ENCODE measurements around the gene LGALS9B. TPM values are rescaled to one million over a fixed set of nuclear protein-coding genes. Genes with fewer than 3 reads are reported as not detected.
"Not testable (repeated sequence)": the region's sequence is repeated elsewhere in the genome, so short reads cannot be mapped to it uniquely, and the experiment has no call there.

LGALS9B gene
- total and polyA plus RNA-seq, 11 donors = 0.32 TPM; not detected in 10

- H3K27me3 ChIP-seq; H3K36me3 ChIP-seq; ATAC-seq; H3K9me3 ChIP-seq; intact Hi-C loops (cut with DNase I); H3K4me1 ChIP-seq; DNase-seq; H3K4me3 ChIP-seq; H3K27ac ChIP-seq: not testable (repeated sequence)
- 63 to 68% methylated on average over 4 of the region's 8 CpGs; no CpG with 5 or more reads in 2 of the 4 donors for WGBS, 4 donors
Measured at GRCh38 chr17:20444581-20445236, 22.6 kb downstream of the LGALS9B start.

GRCh38 chr17:20444173-20444572 is 23.2 kb downstream of the LGALS9B start:
- H3K4me3 ChIP-seq; H3K27me3 ChIP-seq; DNase-seq; H3K36me3 ChIP-seq; intact Hi-C loops (cut with DNase I); H3K4me1 ChIP-seq; H3K9me3 ChIP-seq; ATAC-seq; H3K27ac ChIP-seq: not testable (repeated sequence)
- whole genome bisulfite sequencing, 4 donors = 81 to 91% (median 85%) methylated on average over 7 to 16 of the region's 16 CpGs

DNA sequence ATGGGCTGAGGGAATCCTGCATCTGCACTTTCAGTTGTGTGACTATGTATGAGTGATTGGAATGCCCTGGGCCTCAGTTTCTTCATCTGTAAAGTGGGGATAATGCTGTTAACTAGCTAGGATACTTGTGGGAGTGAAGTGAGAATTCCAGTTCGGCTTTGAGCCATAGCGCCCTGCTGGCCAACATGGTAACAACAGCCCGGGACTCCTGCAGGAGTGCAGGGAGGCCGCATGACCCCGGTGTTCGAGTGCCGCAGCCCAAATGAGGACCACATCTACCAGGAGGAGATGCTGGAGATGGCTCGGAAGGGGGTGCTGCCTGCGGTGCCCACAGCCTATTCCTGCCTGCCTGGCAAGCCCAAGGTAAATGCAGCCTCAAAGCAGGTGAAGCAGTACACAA is 23.7 kb downstream of the LGALS9B start:
- H3K4me1 ChIP-seq; H3K4me3 ChIP-seq; H3K27me3 ChIP-seq; intact Hi-C loops (cut with DNase I); H3K36me3 ChIP-seq; H3K27ac ChIP-seq; H3K9me3 ChIP-seq; ATAC-seq; DNase-seq: not testable (repeated sequence)
- WGBS, 4 donors = 42 to 47% methylated on average over 2 of the region's 9 CpGs; no CpG with 5 or more reads in 2 of the 4 donors

DNA sequence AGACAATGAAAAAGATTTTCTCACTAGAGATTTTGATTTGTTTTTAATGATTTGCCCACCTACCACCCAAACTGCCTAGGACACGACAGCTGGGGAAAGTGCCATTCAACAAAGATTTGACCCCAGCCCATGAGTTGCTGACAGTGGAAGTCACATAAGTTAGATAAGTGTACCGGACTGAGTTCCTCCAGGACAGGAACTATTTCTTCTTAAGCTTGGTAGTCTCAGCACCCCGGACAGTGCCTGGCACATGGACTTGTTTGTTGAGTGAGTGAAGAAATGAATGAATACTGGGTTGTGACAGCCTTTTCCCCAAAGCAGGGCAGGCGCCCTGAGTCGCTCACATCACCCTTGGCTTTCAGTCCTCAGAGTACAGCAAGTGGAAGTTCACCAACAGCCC is 26.7 kb downstream of the LGALS9B start:
- DNase-seq; H3K36me3 ChIP-seq; ATAC-seq; intact Hi-C loops (cut with DNase I); H3K4me3 ChIP-seq; H3K9me3 ChIP-seq; H3K27me3 ChIP-seq; H3K27ac ChIP-seq; H3K4me1 ChIP-seq: not testable (repeated sequence)
- 36 to 43% (median 40%) methylated on average over 1 to 3 of the region's 5 CpGs for WGBS, 4 donors

- H3K4me1 ChIP-seq; H3K9me3 ChIP-seq; H3K4me3 ChIP-seq; ATAC-seq; H3K36me3 ChIP-seq; DNase-seq; intact Hi-C loops (cut with DNase I); H3K27ac ChIP-seq; H3K27me3 ChIP-seq: not testable (repeated sequence)
- WGBS, 4 donors = 88 to 93% (median 93%) methylated on average over 3 of the region's 3 CpGs
Measured at GRCh38 chr17:20435166-20435565, 32.2 kb downstream of the LGALS9B start.

DNA sequence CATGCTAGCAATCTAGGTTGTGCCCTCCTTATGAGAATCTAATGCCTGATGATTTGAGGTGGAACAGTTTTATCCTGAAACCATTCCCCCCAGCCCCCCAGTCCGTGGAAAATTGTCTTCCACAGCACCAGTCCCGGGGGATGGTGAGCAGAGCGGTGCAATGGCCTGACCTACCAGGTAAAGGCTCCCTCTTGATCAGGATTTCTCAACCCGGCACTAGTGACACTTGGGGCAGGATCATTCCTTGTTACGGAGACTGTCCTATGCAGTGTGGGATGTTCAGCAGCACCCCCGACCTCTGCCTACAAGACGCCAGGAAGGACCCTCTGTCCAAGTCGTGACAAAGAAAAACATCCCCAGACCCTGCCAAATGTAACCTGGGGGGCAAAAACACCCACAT is 34.0 kb downstream of the LGALS9B start:
- H3K4me3 ChIP-seq; ATAC-seq; H3K27ac ChIP-seq; DNase-seq; intact Hi-C loops (cut with DNase I); H3K36me3 ChIP-seq; H3K27me3 ChIP-seq; H3K4me1 ChIP-seq; H3K9me3 ChIP-seq: not testable (repeated sequence)
- WGBS, 4 donors = 68 to 89% (median 78%) methylated on average over 3 to 8 of the region's 8 CpGs

DNA sequence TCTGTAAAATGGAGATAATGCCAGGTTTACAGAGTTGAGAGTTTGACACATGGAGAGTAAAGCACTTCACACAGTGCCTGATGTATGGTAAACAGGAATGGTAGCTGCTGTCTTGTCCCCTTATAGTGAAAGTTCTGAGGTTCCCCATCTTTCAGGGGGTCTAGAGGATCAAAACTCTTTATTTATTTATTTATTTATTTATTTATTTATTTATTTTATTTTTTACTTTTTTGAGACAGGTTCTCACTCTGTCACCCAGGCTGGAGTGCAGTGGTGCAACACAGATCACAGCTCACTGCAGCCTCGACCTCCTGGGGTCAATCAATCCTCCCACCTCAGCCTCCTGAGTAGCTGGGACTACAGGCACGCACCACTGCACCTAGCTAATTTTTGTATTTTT is 40.1 kb downstream of the LGALS9B start:
- intact Hi-C loops (cut with DNase I); DNase-seq; ATAC-seq; H3K27me3 ChIP-seq; H3K36me3 ChIP-seq; H3K9me3 ChIP-seq; H3K27ac ChIP-seq; H3K4me3 ChIP-seq; H3K4me1 ChIP-seq: not testable (repeated sequence)
- 79 to 98% (median 87%) methylated on average over 2 of the region's 2 CpGs for WGBS, 4 donors

DNA sequence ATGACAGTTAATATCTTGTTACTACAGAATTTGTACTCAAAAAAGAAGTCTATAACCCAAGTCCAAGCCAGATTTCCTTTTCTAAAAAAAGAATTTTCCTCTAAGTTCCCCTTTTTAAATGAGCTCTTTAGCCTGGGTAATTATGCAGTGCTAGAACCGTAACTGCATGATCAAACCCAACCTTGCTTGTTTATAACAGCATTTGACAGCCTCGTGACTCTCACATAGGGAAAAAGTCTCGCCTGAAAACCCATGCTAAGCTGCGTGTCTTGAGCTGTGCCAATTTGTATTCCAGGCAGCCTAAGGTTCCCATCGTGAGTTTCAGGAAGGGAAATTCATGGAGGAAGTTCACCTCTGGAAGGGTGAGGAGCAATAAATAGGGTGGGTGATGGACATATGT is 44.5 kb downstream of the LGALS9B start:
- ATAC-seq; H3K27ac ChIP-seq; H3K4me1 ChIP-seq; H3K27me3 ChIP-seq; H3K9me3 ChIP-seq; H3K36me3 ChIP-seq; intact Hi-C loops (cut with DNase I); DNase-seq; H3K4me3 ChIP-seq: not testable (repeated sequence)
- 60% methylated on average over 1 of the region's 5 CpGs; no CpG with 5 or more reads in 2 of the 4 donors for WGBS, 4 donors

DNA sequence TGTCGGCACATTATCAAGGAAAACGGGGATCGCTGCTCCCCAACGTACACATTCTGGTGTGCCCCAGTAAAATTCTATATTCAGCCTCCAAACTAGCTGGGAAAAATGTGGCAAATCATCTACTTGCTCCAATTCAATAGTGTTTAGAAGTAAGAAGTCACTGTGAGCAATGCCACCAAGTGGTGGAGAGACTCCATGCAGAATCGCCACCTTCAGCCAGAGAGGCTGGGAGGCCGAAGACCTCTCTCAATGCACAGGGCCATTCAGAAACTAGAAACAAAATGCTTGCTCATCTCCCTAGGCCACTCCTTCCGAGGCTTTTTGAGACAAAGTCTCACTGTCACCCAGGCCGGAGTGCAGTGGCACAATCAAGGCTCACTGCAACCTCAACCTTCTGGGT is 48.5 kb downstream of the LGALS9B start:
- 83 to 100% (median 91%) methylated on average over 1 to 8 of the region's 8 CpGs for WGBS, 4 donors
- not testable (repeated sequence) for H3K4me1 ChIP-seq, DNase-seq

DNA sequence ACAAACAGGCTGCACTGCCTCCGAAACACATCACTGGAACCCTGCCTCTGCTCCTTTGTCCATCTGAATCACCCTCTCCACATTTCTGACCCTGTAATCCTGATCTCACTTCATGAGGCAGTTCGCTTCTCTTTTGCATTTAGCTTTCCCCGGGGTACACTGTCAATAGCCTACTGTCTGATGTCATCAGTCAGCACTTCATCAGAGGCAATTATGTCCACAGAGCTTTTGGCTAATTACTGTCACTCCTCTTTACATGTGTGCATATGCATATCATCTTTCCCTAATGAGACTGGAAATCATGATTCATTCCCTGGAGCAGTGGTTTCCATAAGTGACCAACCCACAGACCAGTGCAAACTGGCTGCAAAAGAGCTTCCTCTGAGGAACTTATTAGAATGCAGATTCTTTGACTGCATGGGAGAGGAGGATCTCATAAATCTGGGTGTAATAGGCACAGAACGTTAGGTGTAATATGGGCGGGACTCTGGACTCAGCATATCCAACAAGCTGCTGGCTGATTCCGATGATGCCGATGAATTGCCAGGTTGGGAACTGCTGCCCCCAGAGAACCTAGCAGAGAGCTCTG is 49.8 kb downstream of the LGALS9B start:
- H3K9me3 ChIP-seq; intact Hi-C loops (cut with DNase I); H3K4me1 ChIP-seq; DNase-seq; H3K4me3 ChIP-seq; H3K36me3 ChIP-seq; H3K27me3 ChIP-seq; H3K27ac ChIP-seq; ATAC-seq: not testable (repeated sequence)
- 86 to 94% (median 90%) methylated on average over 2 to 4 of the region's 7 CpGs for WGBS, 4 donors

More for the DNA sequence above, 48.5 kb downstream of the LGALS9B start:
- intact Hi-C loops (cut with DNase I); H3K4me3 ChIP-seq; H3K9me3 ChIP-seq; H3K27me3 ChIP-seq; ATAC-seq; H3K36me3 ChIP-seq; H3K27ac ChIP-seq: not testable (repeated sequence)

DNA sequence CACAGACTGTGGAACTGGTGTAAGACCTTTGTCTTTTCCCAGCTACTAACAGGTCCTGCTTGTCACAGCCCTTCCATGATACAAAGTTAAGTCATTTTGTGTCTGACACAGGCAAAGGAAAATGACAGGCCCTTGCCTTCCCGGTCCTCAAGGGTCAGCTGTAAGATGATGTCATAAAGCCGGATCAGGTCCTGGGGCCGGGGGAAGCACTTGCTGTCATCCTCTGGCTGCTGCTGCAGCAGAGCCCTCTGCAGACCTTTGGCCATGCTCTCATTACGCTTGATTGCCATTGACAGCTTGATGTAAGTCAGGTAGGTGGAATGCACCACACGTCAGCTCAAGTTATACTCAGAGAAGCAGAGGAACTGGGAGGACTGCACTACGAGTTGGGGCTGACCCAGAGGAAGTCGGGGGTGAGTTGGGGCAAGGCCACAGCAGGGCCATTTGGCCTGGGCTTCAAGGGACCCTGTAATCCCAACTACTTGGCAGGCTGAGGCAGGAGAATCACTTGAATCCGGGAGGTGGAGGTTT is 50.9 kb downstream of the LGALS9B start:
- H3K4me3 ChIP-seq; intact Hi-C loops (cut with DNase I); H3K27ac ChIP-seq; ATAC-seq; H3K36me3 ChIP-seq; DNase-seq; H3K9me3 ChIP-seq; H3K4me1 ChIP-seq; H3K27me3 ChIP-seq: not testable (repeated sequence)
- 54 to 64% (median 60%) methylated on average over 2 to 7 of the region's 8 CpGs for WGBS, 4 donors
